ENCODE measurements around the gene OMP. TPM values are rescaled to one million over a fixed set of nuclear protein-coding genes. Genes with fewer than 3 reads are reported as not detected.

Gene OMP
- total RNA-seq, 1 donor from 2014 or later: 9.6 TPM

DNA sequence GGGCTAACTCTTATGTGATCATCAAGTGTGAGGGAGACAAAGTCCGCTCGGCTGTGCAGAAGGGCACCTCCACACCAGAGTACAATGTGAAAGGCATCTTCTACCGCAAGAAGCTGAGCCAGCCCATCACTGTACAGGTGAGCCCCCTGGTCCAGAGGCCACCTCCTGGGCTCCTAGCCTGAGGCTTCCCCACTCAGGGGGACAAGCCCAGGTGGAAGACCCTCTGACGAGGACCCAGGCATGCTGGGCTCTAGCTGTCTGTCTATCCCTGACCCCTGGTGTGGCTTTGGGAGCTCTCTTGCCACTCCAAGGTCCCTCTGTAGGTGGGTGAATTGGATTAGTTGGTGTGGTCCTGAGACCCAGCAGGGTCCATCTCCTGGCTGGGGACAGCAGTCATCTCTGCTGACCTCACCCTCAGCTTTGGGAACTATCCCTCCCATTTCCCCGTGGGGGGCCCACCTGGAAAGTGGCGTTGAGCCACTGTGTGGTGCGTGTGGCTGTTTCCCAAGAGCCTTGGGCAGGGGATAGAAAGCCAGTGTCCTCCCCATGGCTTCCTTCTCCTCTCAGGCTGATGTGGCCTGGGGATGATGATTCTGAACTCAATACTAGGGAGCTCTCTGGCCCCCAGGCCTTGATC lies 20.1 kb downstream of the OMP start:
- no peak for DNase-seq (ENCODE audit: low spot score)

DNA sequence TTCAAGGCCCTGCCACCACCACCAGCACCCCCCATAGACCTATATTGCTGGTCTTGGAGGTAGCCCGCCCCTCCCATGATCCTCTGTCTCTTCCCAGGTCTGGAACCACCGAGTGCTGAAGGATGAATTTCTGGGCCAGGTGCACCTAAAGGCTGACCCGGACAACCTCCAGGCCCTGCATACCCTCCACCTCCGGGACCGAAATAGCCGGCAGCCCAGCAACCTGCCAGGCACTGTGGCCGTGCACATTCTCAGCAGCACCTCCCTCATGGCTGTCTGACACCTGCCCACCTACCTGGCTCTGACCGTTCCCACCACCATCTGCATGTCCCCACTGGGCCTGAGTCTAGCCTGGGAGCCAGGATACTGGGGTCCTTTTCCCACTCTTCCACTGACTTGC lies 21.0 kb downstream of the OMP start:
- no peak for DNase-seq (ENCODE audit: low spot score)

DNA sequence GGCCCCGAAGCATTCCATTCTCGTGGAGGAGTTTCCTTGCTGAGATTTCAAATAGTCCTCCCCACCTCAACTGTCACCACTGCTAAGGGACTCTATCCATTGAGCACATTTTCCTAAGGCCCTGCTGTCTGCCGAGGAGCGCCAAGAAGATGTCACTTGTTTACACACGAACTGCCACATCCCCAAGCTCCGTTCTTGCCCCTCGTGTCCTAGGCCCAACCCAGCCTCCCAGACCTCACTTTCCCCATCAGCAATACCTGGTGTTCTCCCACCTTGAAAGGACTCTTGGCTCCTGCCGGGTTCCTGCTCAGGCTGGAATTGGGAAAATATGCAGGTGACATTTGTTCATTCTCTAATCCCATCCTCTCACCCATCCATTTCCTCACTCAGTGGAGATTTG lies 21.4 kb downstream of the OMP start:
- DNase-seq (ENCODE audit: low spot score): no peak

DNA sequence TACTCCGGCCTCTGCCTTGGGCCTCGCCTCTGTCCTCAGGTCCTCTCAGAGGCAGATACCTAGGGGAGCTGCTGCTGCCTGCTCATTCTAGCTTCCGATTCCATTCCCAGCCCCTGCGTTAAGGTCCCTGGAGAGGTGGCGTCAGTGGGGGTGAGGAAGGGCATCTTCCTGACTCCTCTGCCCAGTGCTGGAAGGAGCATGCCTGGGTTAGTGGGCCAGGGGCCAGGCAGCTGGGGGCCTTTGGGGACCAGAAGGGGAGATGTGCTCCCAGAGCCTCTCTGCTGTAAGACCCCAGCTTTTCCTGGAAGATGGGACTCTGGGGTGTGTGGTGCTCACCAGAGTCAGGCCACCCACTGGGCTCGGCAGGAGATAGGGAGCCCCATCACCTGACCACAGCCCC lies 21.8 kb downstream of the OMP start:
- DNase-seq (ENCODE audit: low spot score): no peak

DNA sequence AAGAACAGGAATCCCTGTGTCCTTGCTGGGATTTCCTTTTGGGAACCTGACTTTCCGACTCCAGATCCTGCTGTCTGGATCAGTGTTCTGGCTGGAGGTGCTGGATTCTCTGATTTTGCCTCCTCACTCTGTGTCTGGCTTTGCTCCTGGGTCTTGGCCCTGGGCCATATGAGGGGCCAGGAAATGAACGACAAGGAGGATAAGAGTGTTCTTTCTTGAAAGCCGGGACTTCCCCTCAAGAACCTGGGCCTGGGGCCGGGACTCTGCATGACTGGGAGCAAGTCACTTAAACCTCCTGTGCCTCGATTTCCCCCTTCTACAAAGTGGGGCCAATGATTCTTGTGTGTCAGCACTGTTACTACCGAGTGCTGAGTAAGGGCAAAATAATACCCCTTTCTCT lies 22.6 kb downstream of the OMP start:
- DNase-seq (ENCODE audit: low spot score): no peak

DNA sequence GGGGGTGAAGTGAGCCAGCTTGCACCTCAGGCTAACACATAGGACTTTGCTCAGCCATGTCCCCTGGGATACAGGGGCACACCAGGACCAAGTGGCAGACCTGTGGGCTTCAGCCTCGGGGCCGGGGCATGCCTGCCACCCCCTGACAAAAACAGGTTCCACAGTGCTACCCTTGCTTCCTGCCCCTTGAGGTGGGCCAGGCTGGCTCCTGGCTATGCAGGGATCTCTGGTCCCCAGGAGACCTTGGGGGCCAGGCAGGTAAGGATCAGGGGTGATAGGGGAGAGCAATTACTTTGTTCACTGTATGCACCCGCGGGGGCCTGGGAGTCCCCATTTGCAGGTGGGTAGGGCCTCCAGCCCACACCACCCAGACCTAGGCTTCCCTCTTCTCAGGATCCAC lies 23.1 kb downstream of the OMP start:
- no peak for DNase-seq (ENCODE audit: low spot score)

DNA sequence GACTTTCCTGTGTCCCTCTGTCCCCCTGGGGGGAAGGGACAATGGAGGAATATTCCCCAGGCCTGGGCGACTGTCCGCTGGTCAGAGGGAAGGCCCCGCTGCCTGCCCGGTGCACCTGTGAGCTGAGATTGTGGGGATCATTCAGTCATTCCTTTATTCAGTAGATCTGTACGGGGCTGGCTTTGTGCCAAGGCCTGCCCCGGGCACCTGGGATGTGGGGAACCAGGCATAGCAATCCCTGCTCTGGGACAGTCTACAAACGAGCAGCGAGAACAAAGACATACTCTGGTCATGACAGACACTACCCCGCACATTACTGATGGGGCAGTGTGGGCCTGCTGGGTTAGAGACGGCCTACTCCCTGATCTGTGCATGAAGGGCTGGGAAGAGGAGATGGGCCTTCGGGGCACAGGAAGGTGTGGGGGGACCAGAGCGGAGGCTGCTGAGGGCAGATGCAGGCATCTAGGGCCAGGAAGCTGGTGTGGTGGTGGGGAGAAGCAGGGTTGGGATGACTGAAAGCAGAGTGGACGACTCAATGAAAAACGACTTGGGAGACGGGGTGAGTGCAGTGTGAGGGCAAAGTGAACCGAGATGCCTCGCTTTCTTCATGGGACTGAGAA lies 23.6 kb downstream of the OMP start:
- DNase-seq (ENCODE audit: low spot score): no peak

DNA sequence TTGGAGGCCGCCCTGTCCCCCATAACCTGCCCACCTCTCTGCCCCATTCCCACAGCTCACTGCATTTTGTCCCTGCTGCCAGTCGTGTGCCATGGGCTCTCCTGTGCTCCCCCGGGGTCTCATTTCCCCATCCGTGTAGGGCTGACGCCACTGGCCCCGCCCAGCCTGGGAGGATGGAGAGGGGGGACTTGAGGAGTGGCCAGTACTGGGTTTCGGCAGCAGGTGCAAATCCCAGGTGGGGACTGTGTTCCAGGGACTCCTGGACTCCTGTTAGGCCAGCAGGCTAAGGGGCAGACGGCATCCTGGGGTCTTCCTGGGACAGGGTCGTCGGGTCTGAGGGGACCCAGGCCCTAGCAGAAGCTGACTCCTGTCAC lies 24.2 kb downstream of the OMP start:
- no peak for DNase-seq (ENCODE audit: low spot score)

DNA sequence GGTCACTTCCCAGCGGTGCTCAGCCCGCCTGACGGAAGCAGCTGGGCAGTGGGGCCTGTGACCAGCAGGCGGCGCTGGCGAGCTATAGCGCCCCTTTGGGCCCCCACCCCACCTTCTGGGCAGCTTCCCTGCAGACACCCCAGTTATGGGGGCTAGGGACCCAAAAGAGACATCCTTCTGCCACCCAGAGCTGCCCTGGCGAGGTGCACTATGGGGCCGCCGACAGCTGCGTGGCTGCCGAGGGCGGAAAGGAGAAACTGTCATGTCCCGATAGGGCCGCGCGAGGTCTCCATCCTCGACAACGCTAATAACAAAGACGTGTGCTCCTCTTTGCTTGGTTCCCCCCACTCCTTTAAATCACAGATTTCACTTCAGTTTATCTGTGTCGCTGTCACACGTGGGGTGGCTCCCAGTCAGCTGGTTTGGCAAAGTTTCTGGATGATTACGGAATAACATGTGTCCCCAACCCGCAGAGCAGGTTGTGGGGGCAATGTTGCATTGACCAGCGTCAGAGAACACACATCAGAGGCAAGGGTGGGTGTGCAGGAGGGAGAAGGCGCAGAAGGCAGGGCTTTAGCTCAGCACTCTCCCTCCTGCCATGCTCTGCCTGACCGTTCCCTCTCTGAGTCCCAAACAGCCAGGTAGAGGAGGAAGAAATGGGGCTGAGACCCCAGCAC lies 24.7 kb downstream of the OMP start:
- peak; percentile 62 for DNase-seq (ENCODE audit: low spot score)

DNA sequence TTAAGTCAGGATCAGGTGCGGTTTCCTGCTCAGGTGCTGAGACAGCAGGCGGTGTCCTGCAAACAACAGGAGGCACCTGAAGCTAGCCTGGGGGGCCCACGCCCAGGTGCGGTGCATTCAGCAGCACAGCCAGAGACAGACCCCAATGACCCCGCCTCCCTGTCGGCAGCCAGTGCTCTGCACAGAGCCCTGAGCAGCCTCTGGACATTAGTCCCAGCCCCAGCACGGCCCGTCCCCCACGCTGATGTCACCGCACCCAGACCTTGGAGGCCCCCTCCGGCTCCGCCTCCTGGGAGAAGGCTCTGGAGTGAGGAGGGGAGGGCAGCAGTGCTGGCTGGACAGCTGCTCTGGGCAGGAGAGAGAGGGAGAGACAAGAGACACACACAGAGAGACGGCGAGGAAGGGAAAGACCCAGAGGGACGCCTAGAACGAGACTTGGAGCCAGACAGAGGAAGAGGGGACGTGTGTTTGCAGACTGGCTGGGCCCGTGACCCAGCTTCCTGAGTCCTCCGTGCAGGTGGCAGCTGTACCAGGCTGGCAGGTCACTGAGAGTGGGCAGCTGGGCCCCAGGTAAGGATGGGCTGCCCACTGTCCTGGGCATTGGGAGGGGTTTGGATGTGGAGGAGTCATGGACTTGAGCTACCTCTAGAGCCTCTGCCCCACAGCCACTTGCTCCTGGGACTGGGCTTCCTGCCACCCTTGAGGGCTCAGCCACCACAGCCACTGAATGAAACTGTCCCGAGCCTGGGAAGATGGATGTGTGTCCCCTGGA lies 25.5 kb downstream of the OMP start, which contains the start of gene MYO7A:
Gene MYO7A, plus strand, starts transcription at position 327 of the 772 bp plus-strand sequence. CDS start 2,389 bp downstream, outside the sequence.
- no peak for DNase-seq (ENCODE audit: low spot score)

DNA sequence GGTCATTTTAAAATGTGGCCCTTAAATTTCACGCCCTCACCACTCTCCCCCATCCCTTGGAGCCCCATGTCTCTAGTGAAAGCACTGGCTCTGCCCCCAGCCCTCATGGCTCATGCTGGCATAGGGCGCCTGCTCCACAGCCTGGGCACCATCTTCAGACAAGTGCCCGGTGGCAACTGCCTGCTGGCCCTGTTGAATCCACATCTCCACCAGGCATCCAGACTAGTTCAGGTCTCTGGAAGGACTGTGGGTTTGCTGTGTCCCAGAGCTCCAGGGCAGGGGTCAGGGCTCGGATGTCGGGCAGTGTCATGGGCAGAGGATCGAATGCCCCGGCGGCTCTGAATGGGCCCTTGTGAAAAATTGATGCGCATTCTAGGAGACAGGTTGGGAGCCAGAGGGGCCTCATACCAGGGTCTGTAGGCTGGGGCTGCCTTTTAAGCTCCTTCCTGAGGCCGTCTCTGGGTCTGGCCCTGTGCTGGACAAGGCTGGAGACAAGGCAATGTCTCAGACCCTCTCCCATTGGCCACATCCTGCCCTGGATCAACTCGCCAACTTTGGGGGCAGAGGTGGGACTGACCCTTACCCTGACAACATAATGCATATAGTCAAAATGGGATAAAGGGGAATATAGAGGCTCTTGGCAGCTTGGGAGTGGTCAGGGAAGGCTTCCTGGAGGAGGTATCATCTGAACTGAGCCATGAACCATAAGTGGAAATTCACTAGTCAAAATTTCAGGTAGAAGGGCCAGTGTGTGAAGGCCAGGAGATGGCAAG lies 26.6 kb downstream of the OMP start:
- no peak for DNase-seq (ENCODE audit: low spot score)

DNA sequence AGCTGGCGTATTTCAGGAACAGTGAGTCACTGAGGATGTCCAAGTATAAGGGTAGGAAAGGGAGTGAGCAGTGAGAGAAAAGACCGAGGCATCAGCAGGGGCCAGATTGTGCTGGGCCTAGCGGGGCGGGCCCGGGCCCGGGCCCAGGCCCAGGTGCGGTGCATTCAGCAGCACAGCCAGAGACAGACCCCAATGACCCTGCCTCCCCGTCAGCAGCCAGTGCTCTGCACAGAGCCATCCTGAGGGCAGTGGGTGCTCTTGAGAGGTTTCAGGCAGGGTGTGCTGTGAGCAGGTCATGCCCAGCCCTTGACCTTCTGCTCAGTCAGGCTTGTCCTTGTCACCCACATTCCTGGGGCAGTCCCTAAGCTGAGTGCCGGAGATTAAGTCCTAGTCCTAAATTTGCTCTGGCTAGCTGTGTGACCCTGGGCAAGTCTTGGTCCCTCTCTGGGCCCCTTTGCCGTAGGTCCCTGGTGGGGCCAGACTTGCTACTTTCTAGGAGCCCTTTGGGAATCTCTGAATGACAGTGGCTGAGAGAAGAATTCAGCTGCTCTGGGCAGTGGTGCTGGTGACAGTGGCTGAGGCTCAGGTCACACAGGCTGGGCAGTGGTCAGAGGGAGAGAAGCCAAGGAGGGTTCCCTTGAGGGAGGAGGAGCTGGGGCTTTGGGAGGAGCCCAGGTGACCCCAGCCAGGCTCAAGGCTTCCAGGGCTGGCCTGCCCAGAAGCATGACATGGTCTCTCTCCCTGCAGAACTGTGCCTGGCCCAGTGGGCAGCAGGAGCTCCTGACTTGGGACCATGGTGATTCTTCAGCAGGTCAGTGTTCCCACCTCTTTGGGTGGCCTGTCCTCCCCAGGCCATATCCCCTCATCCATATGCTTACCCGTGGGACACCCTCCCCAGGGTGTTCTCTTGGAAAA lies 27.5 kb downstream of the OMP start:
- DNase-seq (ENCODE audit: low spot score): no peak

DNA sequence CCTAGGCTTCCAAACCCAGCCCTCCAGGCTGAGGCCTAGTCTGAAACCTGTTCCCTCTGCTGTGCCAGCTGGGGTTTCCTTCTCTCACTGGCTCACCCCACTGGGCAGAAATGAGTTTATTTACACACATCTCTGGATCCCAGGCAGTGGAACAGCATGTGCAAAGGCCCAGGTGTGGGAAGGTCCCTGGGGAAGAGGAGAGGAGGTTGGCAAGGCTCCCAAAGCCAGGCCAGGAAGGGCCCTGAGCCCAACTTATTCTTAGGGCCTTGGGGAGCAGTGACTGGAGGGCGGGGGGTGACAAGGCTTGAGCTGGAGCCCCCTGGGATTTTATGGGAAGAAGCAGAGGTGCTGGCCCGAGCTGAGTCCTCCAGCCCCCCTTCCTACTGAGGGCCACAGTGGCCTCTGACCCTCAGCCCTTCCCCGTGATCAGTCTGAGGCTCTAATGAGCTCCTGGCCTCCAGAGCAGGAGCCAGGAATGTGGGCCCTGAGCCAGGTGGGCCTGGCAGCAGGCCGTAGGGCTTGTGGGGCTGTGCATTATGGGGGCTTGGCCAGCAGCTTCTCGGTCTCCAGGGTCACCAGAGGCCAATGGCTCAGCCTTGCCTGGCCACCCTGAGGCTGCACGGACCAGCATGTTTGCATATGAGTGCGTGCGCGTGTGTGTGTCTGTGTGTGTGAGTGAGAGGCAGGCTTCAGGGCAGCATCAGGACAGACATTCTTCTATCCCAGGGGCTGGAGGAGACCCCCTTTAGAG lies 28.3 kb downstream of the OMP start:
- DNase-seq (ENCODE audit: low spot score): no peak

DNA sequence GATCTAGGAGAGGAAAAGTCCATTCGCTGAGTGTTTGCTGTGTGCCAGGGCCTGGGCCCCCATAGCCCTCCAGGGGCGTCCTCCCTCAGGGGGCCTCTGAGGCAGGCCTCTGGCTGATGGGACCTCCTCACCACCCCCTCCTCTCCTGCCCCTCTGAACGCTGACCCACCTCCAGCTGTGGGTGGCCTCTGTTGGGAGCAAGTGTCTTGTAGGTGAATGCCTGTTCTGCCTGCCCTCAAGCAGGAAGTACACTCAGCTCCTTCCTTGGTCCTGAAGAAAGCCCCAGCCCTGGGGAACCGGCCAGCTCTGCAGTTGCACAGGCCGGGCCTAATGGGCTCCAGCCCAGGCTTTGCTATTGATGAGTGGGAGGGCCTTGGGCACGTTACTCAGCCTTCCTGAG lies 28.9 kb downstream of the OMP start:
- DNase-seq (ENCODE audit: low spot score): no peak

DNA sequence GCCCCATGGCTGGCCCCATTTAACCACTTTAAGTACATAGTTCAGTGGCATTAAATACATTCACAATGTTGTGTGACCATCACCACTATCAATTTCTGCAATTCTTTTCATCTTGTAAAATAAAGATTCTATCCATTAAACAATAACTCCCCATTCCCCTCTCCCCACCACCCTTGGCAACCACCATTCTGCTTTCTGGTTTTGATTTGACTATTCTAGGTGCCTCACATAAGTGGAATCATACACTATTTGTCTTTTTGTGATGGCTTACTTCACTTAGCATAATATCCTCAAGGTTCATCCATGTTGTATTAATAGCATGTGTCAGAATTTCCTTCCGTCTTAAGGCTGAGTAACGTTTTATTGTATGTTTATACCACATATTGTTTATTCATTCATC lies 32.4 kb downstream of the OMP start:
- no peak for DNase-seq (ENCODE audit: low spot score)

DNA sequence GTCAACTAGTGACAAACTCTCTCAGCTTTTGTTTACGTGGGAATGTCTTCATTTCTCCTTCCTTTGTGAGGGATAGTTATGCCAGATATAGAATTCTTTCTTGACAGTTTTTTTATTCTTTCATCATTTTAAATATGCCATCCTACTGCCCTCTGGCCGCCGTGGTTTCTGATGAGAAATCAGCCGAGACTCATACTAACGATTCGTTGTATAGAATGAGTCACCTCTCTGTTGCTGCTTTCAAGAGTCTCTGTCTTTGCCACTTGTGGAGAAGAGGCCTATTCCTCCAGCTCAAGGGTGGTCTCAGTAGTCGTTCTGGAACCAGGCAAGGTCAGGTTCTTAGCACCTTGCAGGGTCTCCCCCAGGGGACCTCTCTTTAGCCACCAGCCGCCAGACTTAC lies 33.4 kb downstream of the OMP start:
- no peak for DNase-seq (ENCODE audit: low spot score)

DNA sequence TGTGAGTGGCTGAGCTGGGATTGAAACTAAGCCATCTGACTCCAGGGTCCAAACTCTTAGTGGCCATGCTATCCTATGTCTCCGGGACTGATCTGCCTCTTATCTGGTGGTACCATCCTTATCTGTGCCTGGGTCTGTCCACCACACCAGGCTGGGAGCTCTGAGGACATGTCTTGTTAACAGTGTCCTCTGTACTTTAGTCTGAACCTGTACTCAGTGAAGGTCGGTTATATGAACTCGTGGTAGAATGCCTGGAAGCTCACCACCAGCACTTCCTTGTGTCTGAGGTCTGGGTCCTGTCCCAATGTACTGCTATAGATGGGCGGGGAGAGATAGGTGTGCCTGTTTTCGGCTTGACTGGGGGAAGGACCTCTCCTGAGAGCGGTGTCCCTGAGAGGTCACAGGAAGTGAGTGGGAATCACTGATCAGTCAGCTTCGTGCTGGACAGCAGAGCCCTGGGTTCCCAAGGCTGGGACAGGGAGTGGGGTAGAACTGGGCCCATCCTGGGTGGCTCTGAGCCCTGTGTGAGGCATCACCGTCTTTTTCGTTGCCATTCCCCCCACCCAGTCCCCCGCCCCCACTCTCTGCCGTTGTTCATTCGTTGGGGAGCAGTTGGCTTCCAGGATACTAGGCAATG lies 34.3 kb downstream of the OMP start:
- no peak for DNase-seq (ENCODE audit: low spot score)

DNA sequence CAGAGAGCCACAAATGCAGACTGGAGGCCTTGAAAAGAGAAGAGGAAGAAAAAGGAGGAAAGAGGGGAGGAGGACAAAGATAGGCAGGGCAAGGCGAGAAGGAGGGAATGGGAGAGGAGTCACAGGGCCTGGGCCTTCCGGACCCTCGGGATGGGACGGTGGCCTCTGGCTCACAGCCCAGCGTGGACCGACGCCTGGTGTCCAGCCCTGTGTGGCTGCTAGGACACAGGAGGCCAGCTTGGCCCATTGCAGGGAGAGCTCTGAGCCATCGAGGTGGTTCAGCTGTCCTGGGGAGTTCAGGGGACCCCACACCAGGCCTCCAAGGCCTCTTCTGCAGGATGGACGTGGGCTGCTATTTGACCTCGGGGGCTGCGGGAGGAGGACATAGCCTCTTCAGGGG lies 34.8 kb downstream of the OMP start:
- no peak for DNase-seq (ENCODE audit: low spot score)

DNA sequence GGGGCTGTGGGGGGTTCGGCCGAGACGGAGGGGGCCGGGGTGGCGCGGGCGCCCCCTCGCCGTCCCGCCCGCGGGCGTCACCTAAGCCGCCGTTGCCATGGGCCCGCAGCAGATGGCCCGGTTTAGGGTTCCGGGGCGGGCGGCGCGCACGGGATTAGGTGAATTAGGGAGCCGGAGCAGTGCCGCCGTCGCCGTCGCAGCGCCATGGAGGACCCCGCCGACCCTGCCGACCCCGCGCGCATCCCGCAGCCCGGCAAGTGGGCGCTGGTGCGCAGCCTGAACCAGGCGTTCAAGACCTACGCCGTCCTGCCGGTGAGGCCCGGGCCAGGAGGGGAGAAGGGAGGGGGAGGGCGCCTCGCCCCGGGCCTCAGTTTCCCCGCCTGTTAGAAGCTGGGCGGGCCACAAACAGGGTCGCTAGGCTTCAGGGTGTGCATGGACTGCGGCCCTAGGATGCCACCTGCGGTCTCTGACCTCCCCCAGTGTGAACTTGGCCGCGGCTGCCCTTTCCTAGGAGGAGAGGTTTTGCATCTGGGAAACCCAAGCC lies 35.5 kb downstream of the OMP start:
- no peak for DNase-seq (ENCODE audit: low spot score)

Data from ureter (tissue), 1 donor.